H9 (cell line): ENCODE data around the gene KIF26A. TPM values are rescaled to one million over a fixed set of nuclear protein-coding genes. Genes with fewer than 3 reads are reported as not detected.

ENCODE experiments used
- DNase-seq: peaks from one replicate; pipeline ENCODE4 v3.0.0-alpha.2; 2017
- H2AFZ ChIP-seq: one replicate; pipeline ENCODE4 v1.6.1; 2013; ENCODE audit warnings: mild to moderate bottlenecking, low read length, control low read depth, moderate library complexity
- H2AK5ac ChIP-seq: 2 replicates; pipeline ENCODE4 v1.6.1; 2013; ENCODE audit warnings: low read length, control low read depth, mixed read lengths; ENCODE audit not compliant: insufficient read length
- H2BK120ac ChIP-seq: one replicate; pipeline ENCODE4 v1.6.1; 2013; ENCODE audit warnings: low read depth, mild to moderate bottlenecking, low read length, control low read depth, inconsistent platforms; ENCODE audit not compliant: poor library complexity, severe bottlenecking
- H2BK12ac ChIP-seq: 2 replicates; pipeline ENCODE4 v1.6.1; 2013; ENCODE audit warnings: low read length, control low read depth, mixed read lengths, low read depth; ENCODE audit not compliant: insufficient read length
- H2BK15ac ChIP-seq: 2 replicates; pipeline ENCODE4 v1.6.1; 2013; ENCODE audit warnings: low read depth, low read length, control low read depth
- H2BK20ac ChIP-seq: one replicate; pipeline ENCODE4 v1.6.1; 2013; ENCODE audit warnings: low read depth, mild to moderate bottlenecking, low read length, control low read depth, inconsistent platforms; ENCODE audit not compliant: poor library complexity, severe bottlenecking
- H2BK5ac ChIP-seq: 2 replicates; pipeline ENCODE4 v1.6.1; 2013; ENCODE audit warnings: low read length, control low read depth, mixed read lengths; ENCODE audit not compliant: insufficient read length
- H3K14ac ChIP-seq: 2 replicates; pipeline ENCODE4 v1.6.1; 2013; ENCODE audit warnings: low read length, control low read depth; ENCODE audit not compliant: insufficient read depth
- H3K18ac ChIP-seq: 2 replicates; pipeline ENCODE4 v1.6.1; 2013; ENCODE audit warnings: low read depth, mild to moderate bottlenecking, mixed read lengths, low read length, control low read depth; ENCODE audit not compliant: insufficient read length
- H3K23ac ChIP-seq: 2 replicates; pipeline ENCODE4 v1.6.1; 2013; ENCODE audit warnings: low read length, control low read depth, mixed read lengths, low read depth; ENCODE audit not compliant: insufficient read length
- H3K23me2 ChIP-seq: 2 replicates; pipeline ENCODE4 v1.6.1; 2013; ENCODE audit warnings: low read depth, mild to moderate bottlenecking, mixed read lengths, low read length, control low read depth; ENCODE audit not compliant: insufficient read length, poor library complexity, severe bottlenecking
- H3K27ac ChIP-seq: 2 replicates; pipeline ENCODE4 v1.5.1; 2013; ENCODE audit warnings: low read length, control low read depth, mixed read lengths, low read depth; ENCODE audit not compliant: insufficient read length
- H3K27me3 ChIP-seq: 2 replicates; pipeline ENCODE4 v1.6.1; 2013; ENCODE audit warnings: low read length, control low read depth, inconsistent platforms; ENCODE audit not compliant: insufficient read depth
- H3K4ac ChIP-seq: 2 replicates; pipeline ENCODE4 v1.6.1; 2013; ENCODE audit warnings: low read depth, mild to moderate bottlenecking, control low read depth, inconsistent platforms, low read length, moderate library complexity
- H3K4me1 ChIP-seq: 2 replicates; pipeline ENCODE4 v1.6.1; 2013; ENCODE audit warnings: low read length, control low read depth, inconsistent platforms; ENCODE audit not compliant: insufficient read depth
- H3K4me2 ChIP-seq: 2 replicates; pipeline ENCODE4 v1.6.1; 2013; ENCODE audit warnings: low read length, control low read depth, mixed read lengths; ENCODE audit not compliant: insufficient read length, insufficient read depth
- H3K56ac ChIP-seq: 2 replicates; pipeline ENCODE4 v1.6.1; 2013; ENCODE audit warnings: low read depth, mild to moderate bottlenecking, mixed read lengths, low read length, control low read depth; ENCODE audit not compliant: insufficient read length
- H3K79me1 ChIP-seq: 2 replicates; pipeline ENCODE4 v1.6.1; 2013; ENCODE audit warnings: low read depth, mild to moderate bottlenecking, moderate library complexity, low read length, control low read depth, inconsistent platforms; ENCODE audit not compliant: insufficient read depth, poor library complexity, severe bottlenecking
- H3K79me2 ChIP-seq: 2 replicates; pipeline ENCODE4 v1.6.1; 2013; ENCODE audit warnings: low read length, control low read depth, inconsistent platforms; ENCODE audit not compliant: insufficient read depth
- H3K9ac ChIP-seq: 2 replicates; pipeline ENCODE4 v1.6.1; 2013; ENCODE audit warnings: low read length, control low read depth, mixed read lengths; ENCODE audit not compliant: insufficient read length; ENCODE audit errors: extremely low read depth
- H3K9me3 ChIP-seq: one replicate; pipeline ENCODE4 v1.6.1; 2013; ENCODE audit warnings: low read depth, low read length, inconsistent platforms; ENCODE audit not compliant: control insufficient read depth
- H3T11ph ChIP-seq: one replicate; pipeline ENCODE4 v1.6.1; 2013; ENCODE audit warnings: mild to moderate bottlenecking, low read length, control low read depth, inconsistent platforms
- H4K20me1 ChIP-seq: one replicate; pipeline ENCODE4 v1.6.1; 2013; ENCODE audit not compliant: control insufficient read depth, insufficient read length, insufficient read depth
- H4K5ac ChIP-seq: 2 replicates; pipeline ENCODE4 v1.6.1; 2013; ENCODE audit warnings: low read depth, mild to moderate bottlenecking, mixed read lengths, low read length, control low read depth; ENCODE audit not compliant: insufficient read length
- H4K8ac ChIP-seq: replicated peaks from 2 replicates; pipeline ENCODE4 v1.6.1; 2013; ENCODE audit warnings: low read length, control low read depth, mixed read lengths, low read depth; ENCODE audit not compliant: insufficient read length
- H4K91ac ChIP-seq: 2 replicates; pipeline ENCODE4 v1.6.1; 2013; ENCODE audit warnings: low read depth, mild to moderate bottlenecking, moderate library complexity, mixed read lengths, low read length, control low read depth; ENCODE audit not compliant: insufficient read length
- H3K27ac Mint-ChIP-seq, 3 experiments: 2 replicates in 2 of 3; 3 replicates in 1 of 3; pipeline ENCODE4 v1.8.0; 2020 to 2021; ENCODE audit warnings: mixed read lengths in 3 of 3, mild to moderate bottlenecking in 1 of 3, moderate library complexity in 1 of 3
- H3K27me3 Mint-ChIP-seq: 2 replicates; pipeline ENCODE4 v1.8.0; 2021; ENCODE audit warnings: low read depth, mild to moderate bottlenecking, moderate library complexity, mixed read lengths
- H3K36me3 Mint-ChIP-seq, 3 experiments: 2 replicates in 2 of 3; 3 replicates in 1 of 3; pipeline ENCODE4 v1.8.0; 2020 to 2021; ENCODE audit warnings: low read depth in 3 of 3, mixed read lengths in 3 of 3; ENCODE audit not compliant: insufficient read depth in 1 of 3
- H3K4me1 Mint-ChIP-seq, 2 experiments: 2 replicates each; pipeline ENCODE4 v1.8.0; 2020; ENCODE audit warnings: mixed read lengths in 2 of 2
- H3K4me3 Mint-ChIP-seq, 2 experiments: 2 replicates in 1 of 2; 3 replicates in 1 of 2; pipeline ENCODE4 v1.8.0; 2020 to 2021; ENCODE audit warnings: mild to moderate bottlenecking in 2 of 2, mixed read lengths in 2 of 2, moderate library complexity in 1 of 2
- H3K9me3 Mint-ChIP-seq, 2 experiments: 2 replicates in 1 of 2; 3 replicates in 1 of 2; pipeline ENCODE4 v1.8.0; 2020; ENCODE audit warnings: mild to moderate bottlenecking in 2 of 2, mixed read lengths in 2 of 2, moderate library complexity in 1 of 2
- WGBS: extraction: QIAGEN DNeasy Blood & Tissue Kit; methylation state at CpG from one replicate; pipeline ENCODE4 v1.1.7; 2013; ENCODE audit warnings: missing lambda C conversion rate, low lambda C conversion rate, mixed read lengths; ENCODE audit not compliant: insufficient read length; ENCODE audit errors: extremely low coverage; 5-methylcytosine and 5-hydroxymethylcytosine counted together
- total RNA-seq: library from RNA; stranded (reverse); gene quantifications from 2 replicates; pipeline ENCODE4 v1.2.1, GENCODE V29; 2021
- TF ChIP-seq, protein P1 (sequence below): fragments of 200-600 bp; sonication (generic); conservative IDR thresholded peaks from 3 replicates; pipeline ENCODE4 v1.8.0; 2021; ENCODE audit warnings: antibody characterized with exemption, mild to moderate bottlenecking

Gene KIF26A
- total RNA-seq, 1 experiment from 2014 or later = 44.2 TPM

DNA sequence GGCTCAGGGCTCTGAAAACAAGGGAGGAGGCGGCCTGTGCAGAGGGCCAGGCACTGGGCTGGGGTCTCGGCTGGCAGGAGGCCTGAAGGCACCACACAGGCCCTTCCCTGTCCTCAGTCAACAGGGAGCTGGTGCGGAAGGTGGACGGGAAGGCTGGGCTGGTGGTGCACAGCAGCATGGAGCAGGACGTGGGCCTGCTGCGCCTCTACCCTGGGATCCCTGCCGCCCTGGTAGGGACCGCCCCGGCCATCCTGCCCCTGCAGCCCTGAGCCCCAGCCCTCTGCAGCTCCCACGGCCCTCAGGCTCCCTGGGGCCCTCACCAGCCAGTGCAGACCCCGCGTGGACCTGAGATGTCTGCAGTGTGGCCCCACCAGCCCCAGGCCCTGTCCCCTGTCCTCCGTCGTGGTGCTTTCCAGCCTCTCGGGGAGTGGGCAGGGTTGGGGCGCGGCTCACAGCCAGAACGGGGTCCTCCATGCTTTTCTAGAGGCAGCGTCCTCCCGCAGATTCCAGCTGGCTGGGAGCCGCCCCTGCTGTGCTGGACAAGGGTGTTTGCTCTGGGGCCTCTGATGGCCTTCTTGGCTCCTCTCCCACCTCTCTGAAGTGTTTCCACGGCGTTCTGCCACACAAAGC is 34.8 kb upstream of the KIF26A start:
- Histone ChIP-seq H3K9me3 (no peaks in the 10 kb centered on the region), H3K79me2 (no peaks in the 10 kb centered on the region), H3K4me1 (no peaks in the 10 kb centered on the region; the same call in 1 of the 2 replicates), H3T11ph (no peak overlapping the region), H3K14ac (peak overlapping the region; percentile 41; the same call in 1 of the 2 replicates), H3K56ac (no peak overlapping the region), H2AFZ (no peak overlapping the region), H3K4ac (no peak overlapping the region), H2AK5ac (no peak overlapping the region), H3K27me3 (no peaks in the 10 kb centered on the region), H3K23me2 (no peaks in the 10 kb centered on the region), H2BK20ac (no peak overlapping the region), H3K27ac (no peak overlapping the region), H4K91ac (no peak overlapping the region), H2BK120ac (no peak overlapping the region), H4K20me1 (no peaks in the 10 kb centered on the region), H4K5ac (no peak overlapping the region), H3K23ac (no peak overlapping the region), H4K8ac (no peak overlapping the region), H3K18ac (no peak overlapping the region), H3K79me1 (no peaks in the 10 kb centered on the region), H2BK15ac (no peak overlapping the region), H2BK12ac (no peak overlapping the region), H3K9ac (no peak overlapping the region), H2BK5ac (no peak overlapping the region), H3K4me2 (no peak overlapping the region)
- DNase-seq = no peak
- Mint-ChIP-seq H3K36me3 (no peaks in the 10 kb centered on the region), H3K4me1 (peaks cover 0 to 5% of the 10 kb centered on the region in 2 experiments; a peak in 2 of 4 replicates), H3K27me3 (peaks cover 2% of the 10 kb centered on the region; the same call in 1 of the 2 replicates), H3K4me3 (no peak overlapping the region), H3K9me3 (no peaks in the 10 kb centered on the region), H3K27ac (no peak overlapping the region)
- TF ChIP-seq, protein P1, sequence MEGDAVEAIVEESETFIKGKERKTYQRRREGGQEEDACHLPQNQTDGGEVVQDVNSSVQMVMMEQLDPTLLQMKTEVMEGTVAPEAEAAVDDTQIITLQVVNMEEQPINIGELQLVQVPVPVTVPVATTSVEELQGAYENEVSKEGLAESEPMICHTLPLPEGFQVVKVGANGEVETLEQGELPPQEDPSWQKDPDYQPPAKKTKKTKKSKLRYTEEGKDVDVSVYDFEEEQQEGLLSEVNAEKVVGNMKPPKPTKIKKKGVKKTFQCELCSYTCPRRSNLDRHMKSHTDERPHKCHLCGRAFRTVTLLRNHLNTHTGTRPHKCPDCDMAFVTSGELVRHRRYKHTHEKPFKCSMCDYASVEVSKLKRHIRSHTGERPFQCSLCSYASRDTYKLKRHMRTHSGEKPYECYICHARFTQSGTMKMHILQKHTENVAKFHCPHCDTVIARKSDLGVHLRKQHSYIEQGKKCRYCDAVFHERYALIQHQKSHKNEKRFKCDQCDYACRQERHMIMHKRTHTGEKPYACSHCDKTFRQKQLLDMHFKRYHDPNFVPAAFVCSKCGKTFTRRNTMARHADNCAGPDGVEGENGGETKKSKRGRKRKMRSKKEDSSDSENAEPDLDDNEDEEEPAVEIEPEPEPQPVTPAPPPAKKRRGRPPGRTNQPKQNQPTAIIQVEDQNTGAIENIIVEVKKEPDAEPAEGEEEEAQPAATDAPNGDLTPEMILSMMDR = no peak
- WGBS = no CpG with 5 or more reads among the region's 23 CpGs
